SHP77 (cell line): ENCODE data around the gene MYO1E.
"Not testable (repeated sequence)": the region's sequence is repeated elsewhere in the genome, so short reads cannot be mapped to it uniquely, and the experiment has no call there.

Source experiments
- DNase-seq, 2 experiments: peaks; one replicate each; lab custom pipeline; 2025; lab: John Stamatoyannopoulos, UW

MYO1E gene

GRCh38 chr15:59387196-59387878 lies 14.7 kb upstream of the MYO1E start:
- not testable (repeated sequence) for DNase-seq

GRCh38 chr15:59385171-59385570 lies 12.5 kb upstream of the MYO1E start:
- DNase-seq: no peak

GRCh38 chr15:59384507-59384906 lies 11.8 kb upstream of the MYO1E start:
- DNase-seq: no peak

- no peak for DNase-seq
Observed at GRCh38 chr15:59380902-59381610, 8.4 kb upstream of the MYO1E start.

- DNase-seq: no peak
Observed at GRCh38 chr15:59379531-59379930, 6.9 kb upstream of the MYO1E start.

- no peak for DNase-seq
Observed at GRCh38 chr15:59378855-59379254, 6.2 kb upstream of the MYO1E start.

GRCh38 chr15:59377924-59378323 lies 5.3 kb upstream of the MYO1E start:
- no peak for DNase-seq

- DNase-seq: no peak
Observed at GRCh38 chr15:59376733-59377132, 4.1 kb upstream of the MYO1E start.

GRCh38 chr15:59373215-59373614 lies 544 bp upstream of the MYO1E start:
- no peak for DNase-seq

- DNase-seq: no peak
Observed at GRCh38 chr15:59371458-59372351, 966 bp downstream of the MYO1E start.

GRCh38 chr15:59369597-59369996 lies 3.1 kb downstream of the MYO1E start:
- no peak for DNase-seq

- DNase-seq: no peak
Observed at GRCh38 chr15:59367022-59367451, 5.6 kb downstream of the MYO1E start.

- no peak for DNase-seq
Observed at GRCh38 chr15:59366333-59367021, 6.2 kb downstream of the MYO1E start.

- DNase-seq: no peak
Observed at GRCh38 chr15:59364248-59364647, 8.4 kb downstream of the MYO1E start.

GRCh38 chr15:59362331-59362730 lies 10.3 kb downstream of the MYO1E start:
- DNase-seq: no peak

- DNase-seq: no peak
Observed at GRCh38 chr15:59360896-59361295, 11.8 kb downstream of the MYO1E start.

- no peak for DNase-seq
Observed at GRCh38 chr15:59360305-59360704, 12.4 kb downstream of the MYO1E start.

GRCh38 chr15:59355730-59356129 lies 16.9 kb downstream of the MYO1E start:
- DNase-seq: no peak

GRCh38 chr15:59354417-59355031 lies 18.1 kb downstream of the MYO1E start:
- DNase-seq: no peak

GRCh38 chr15:59353994-59354416 lies 18.7 kb downstream of the MYO1E start:
- no peak for DNase-seq

- no peak for DNase-seq
Observed at GRCh38 chr15:59352683-59353082, 20.0 kb downstream of the MYO1E start.

- DNase-seq: no peak
Observed at GRCh38 chr15:59352189-59352588, 20.5 kb downstream of the MYO1E start.
